GM18951 (cell line): ENCODE results near the gene CLN6.

Experiments
- POLR2A ChIP-seq: IDR thresholded peaks from 4 replicates; pipeline ENCODE4 v1.6.1; 2011; ENCODE audit warnings: mild to moderate bottlenecking; ENCODE audit not compliant: insufficient read length, insufficient read depth; ENCODE audit errors: extremely low read depth
- in situ Hi-C: fragments of 300-500 bp; cut with MboI; formaldehyde crosslinking; loops from one replicate; pipeline ENCODE4 v1.12.0; 2022; ENCODE audit warnings: low sequenced_read_pairs, mixed read lengths, inconsistent platforms; ENCODE audit not compliant: unreplicated experiment

CLN6 gene

GRCh38 chr15:68166847-68167246 lies 62.7 kb downstream of the CLN6 start:
- no peak for TF ChIP-seq POLR2A
- in situ Hi-C loops: loop anchor here (25.0 kb wide), 1 partner anchor 305 kb away; no protein-coding TSS in a partner anchor

- no peak for TF ChIP-seq POLR2A
- in situ Hi-C loops: loop anchor here (25.0 kb wide), 1 partner anchor 301 kb away; no protein-coding TSS in a partner anchor
These were observed 66.3 kb downstream of the CLN6 start for GRCh38 chr15:68163191-68163590.

- in situ Hi-C loops: loop anchor here (25.0 kb wide), 1 partner anchor 296 kb away; no protein-coding TSS in a partner anchor
- no peak for TF ChIP-seq POLR2A
These were observed 71.4 kb downstream of the CLN6 start for GRCh38 chr15:68158046-68158628.

- in situ Hi-C loops: loop anchor here (25.0 kb wide), 1 partner anchor 295 kb away; no protein-coding TSS in a partner anchor
- no peak for TF ChIP-seq POLR2A
These were observed 72.5 kb downstream of the CLN6 start for GRCh38 chr15:68157074-68157473.
